ENCODE results near the gene MSH5. TPM values are rescaled to one million over a fixed set of nuclear protein-coding genes. Genes with fewer than 3 reads are reported as not detected.

The MSH5 gene
- polyA plus RNA-seq, 2 of the 4 experiments (the other 2 are of a cell fraction), result 17.4 to 36.5 TPM

GRCh38 chr6:31710523-31711219 lies 29.1 kb upstream of the MSH5 start:
- POLR2A ChIA-PET, result no interaction called here
- Histone ChIP-seq H3K9me3 (no peaks in the 10 kb centered on the region), H3K4me3 (no peak overlapping the region), H3K27ac (no peak overlapping the region), H3K4me1 (0 out of 3 replicates have a peak, but pooled peaks cover 3% of the 10 kb centered on the region), H3K4me2 (no peak overlapping the region)
- no peak for TF ChIP-seq HOXB5 (CRISPR knock-in tag; IDR thresholded peaks at IDR 0.05)
- TF ChIP-seq CEBPB (IDR thresholded peaks at IDR 0.05), result no peak
- TF ChIP-seq, protein P1, sequence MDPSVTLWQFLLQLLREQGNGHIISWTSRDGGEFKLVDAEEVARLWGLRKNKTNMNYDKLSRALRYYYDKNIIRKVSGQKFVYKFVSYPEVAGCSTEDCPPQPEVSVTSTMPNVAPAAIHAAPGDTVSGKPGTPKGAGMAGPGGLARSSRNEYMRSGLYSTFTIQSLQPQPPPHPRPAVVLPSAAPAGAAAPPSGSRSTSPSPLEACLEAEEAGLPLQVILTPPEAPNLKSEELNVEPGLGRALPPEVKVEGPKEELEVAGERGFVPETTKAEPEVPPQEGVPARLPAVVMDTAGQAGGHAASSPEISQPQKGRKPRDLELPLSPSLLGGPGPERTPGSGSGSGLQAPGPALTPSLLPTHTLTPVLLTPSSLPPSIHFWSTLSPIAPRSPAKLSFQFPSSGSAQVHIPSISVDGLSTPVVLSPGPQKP (IDR thresholded peaks at IDR 0.05; ENCODE audit: low read depth, low read length), result no peak
- TF ChIP-seq NFE2L2 (conservative IDR thresholded peaks at IDR 0.05; ENCODE audit: low read length), result no peak
- no peak for TF ChIP-seq BHLHE40 (IDR thresholded peaks at IDR 0.05; ENCODE audit: low read depth, low read length)
- no peak for TF ChIP-seq E2F6 (IDR thresholded peaks at IDR 0.05; ENCODE audit: borderline replicate concordance, low read depth)
- no peak for TF ChIP-seq NPAS2 (CRISPR knock-in tag; IDR thresholded peaks at IDR 0.05; ENCODE audit: borderline replicate concordance)
- no peak for TF ChIP-seq NR3C1 (IDR thresholded peaks at IDR 0.05)
- no peak for TF ChIP-seq MAFK (IDR thresholded peaks at IDR 0.05; ENCODE audit: partially characterized antibody)
- no peak for TF ChIP-seq RFX5 (IDR thresholded peaks at IDR 0.05)
- no peak for TF ChIP-seq MAZ (IDR thresholded peaks at IDR 0.05; ENCODE audit: borderline replicate concordance, low read depth, low read length)
- no peak for TF ChIP-seq FOSL2 (IDR thresholded peaks at IDR 0.05)
- no peak for TF ChIP-seq FOSL2 (CRISPR knock-in tag; IDR thresholded peaks at IDR 0.05)
- no peak for TF ChIP-seq CHD2 (IDR thresholded peaks at IDR 0.05; ENCODE audit: low read length, partially characterized antibody)
- TF ChIP-seq KDM5A (IDR thresholded peaks at IDR 0.05), result no peak
- TF ChIP-seq FOXS1 (CRISPR knock-in tag; IDR thresholded peaks at IDR 0.05), result no peak
- no peak for TF ChIP-seq POLR2AphosphoS2 (conservative IDR thresholded peaks at IDR 0.05; ENCODE audit: low read length)
- no peak for TF ChIP-seq PHF8 (IDR thresholded peaks at IDR 0.05; ENCODE audit: borderline replicate concordance, low read depth)
- no peak for TF ChIP-seq EP300 (IDR thresholded peaks at IDR 0.05)
- no peak for TF ChIP-seq USF2 (IDR thresholded peaks at IDR 0.05)
- no peak for FAIRE-seq
- no peak for ATAC-seq
- DNase-seq (ENCODE audit: low read depth in 1 of 2, low spot score in 1 of 2), result no peak
- CTCF ChIA-PET, result interaction anchor here (1.0 to 1.3 kb wide), 2 partner anchors 18 to 59 kb away, joined by 3 to 4 read pairs; partner anchors contain the start of gene DDAH2
- 80% methylated on average over 3 of the region's 5 CpGs for WGBS (ENCODE audit: missing lambda C conversion rate)

DNA sequence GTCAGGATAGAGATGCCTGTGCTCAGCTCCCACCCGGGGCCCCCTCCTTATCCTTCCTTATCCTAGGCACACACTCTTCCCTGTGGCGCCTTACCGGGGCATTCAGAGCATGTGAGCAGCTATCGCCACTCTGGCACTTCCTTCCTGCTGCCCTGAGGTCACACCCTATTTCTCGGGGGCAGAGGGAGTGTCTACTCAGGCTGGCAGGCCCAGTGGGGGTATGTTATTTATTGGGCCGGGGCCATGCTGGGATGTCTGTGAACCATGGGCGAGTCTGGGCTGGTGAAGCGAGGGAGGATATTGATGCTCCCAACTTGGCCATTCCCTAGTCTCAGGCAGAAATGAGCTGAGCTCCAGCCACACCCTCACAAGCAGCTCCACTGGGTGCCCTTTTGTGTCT lies 28.6 kb upstream of the MSH5 start:
- WGBS (ENCODE audit: missing lambda C conversion rate), result 45% methylated on average over 4 of the region's 8 CpGs
- Histone ChIP-seq H3K4me2 (no peak overlapping the region), H3K9me3 (no peaks in the 10 kb centered on the region), H3K4me1 (0 out of 3 replicates have a peak, but pooled peaks cover 3% of the 10 kb centered on the region), H3K4me3 (no peak overlapping the region), H3K27ac (no peak overlapping the region)
- FAIRE-seq (no peak), ATAC-seq (no peak), DNase-seq (ENCODE audit: low read depth in 1 of 2, low spot score in 1 of 2) (no peak)
- POLR2A ChIA-PET, result no interaction called here
- TF ChIP-seq EP300 (IDR thresholded peaks at IDR 0.05), result no peak
- TF ChIP-seq KDM5A (IDR thresholded peaks at IDR 0.05), result no peak
- CTCF ChIA-PET, result interaction anchor here (1.0 to 1.5 kb wide), 4 partner anchors 18 to 119 kb away, joined by 3 to 5 read pairs (median 4); partner anchors contain the start of gene DDAH2

GRCh38 chr6:31712296-31712695 lies 27.5 kb upstream of the MSH5 start:
- Histone ChIP-seq H3K4me2 (no peak overlapping the region), H3K9me3 (no peaks in the 10 kb centered on the region), H3K27ac (no peak overlapping the region), H3K4me1 (0 out of 3 replicates have a peak, but pooled peaks cover 3% of the 10 kb centered on the region), H3K4me3 (no peak overlapping the region)
- POLR2A ChIA-PET, result interaction anchor here (0.8 kb wide), 1 partner anchor 115 kb away, joined by 4 read pairs; the partner anchor contains the start of gene HSPA1B
- no peak for FAIRE-seq
- peak in 1 of 2 experiments; percentile 35 for DNase-seq (ENCODE audit: low read depth in 1 of 2, low spot score in 1 of 2)
- CTCF ChIA-PET, result interaction anchor here (0.6 to 1.5 kb wide), 16 partner anchors 10 to 206 kb away, joined by 3 to 7 read pairs (median 4); partner anchors contain the start of genes DDAH2, LY6G5C and LY6G6C
- TF ChIP-seq, protein P2, sequence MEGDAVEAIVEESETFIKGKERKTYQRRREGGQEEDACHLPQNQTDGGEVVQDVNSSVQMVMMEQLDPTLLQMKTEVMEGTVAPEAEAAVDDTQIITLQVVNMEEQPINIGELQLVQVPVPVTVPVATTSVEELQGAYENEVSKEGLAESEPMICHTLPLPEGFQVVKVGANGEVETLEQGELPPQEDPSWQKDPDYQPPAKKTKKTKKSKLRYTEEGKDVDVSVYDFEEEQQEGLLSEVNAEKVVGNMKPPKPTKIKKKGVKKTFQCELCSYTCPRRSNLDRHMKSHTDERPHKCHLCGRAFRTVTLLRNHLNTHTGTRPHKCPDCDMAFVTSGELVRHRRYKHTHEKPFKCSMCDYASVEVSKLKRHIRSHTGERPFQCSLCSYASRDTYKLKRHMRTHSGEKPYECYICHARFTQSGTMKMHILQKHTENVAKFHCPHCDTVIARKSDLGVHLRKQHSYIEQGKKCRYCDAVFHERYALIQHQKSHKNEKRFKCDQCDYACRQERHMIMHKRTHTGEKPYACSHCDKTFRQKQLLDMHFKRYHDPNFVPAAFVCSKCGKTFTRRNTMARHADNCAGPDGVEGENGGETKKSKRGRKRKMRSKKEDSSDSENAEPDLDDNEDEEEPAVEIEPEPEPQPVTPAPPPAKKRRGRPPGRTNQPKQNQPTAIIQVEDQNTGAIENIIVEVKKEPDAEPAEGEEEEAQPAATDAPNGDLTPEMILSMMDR (IDR thresholded peaks at IDR 0.05), result peak; percentile 21; the same call in 2 of the 3 replicates
- no peak for TF ChIP-seq EHF (CRISPR knock-in tag; IDR thresholded peaks at IDR 0.05)
- no peak for TF ChIP-seq ZSCAN20 (CRISPR knock-in tag; IDR thresholded peaks at IDR 0.05)
- no peak for TF ChIP-seq RFX5 (IDR thresholded peaks at IDR 0.05)
- TF ChIP-seq RAD21 (conservative IDR thresholded peaks at IDR 0.05 in 1 of 2, IDR thresholded peaks at IDR 0.05 in 1 of 2), result peak; percentile 16 to 41; a peak in 2 of 5 replicates
- TF ChIP-seq CBX2 (IDR thresholded peaks at IDR 0.05; ENCODE audit: borderline replicate concordance, low read depth), result no peak
- TF ChIP-seq HOXA7 (CRISPR knock-in tag; IDR thresholded peaks at IDR 0.05), result no peak
- TF ChIP-seq NFE2L2 (conservative IDR thresholded peaks at IDR 0.05; ENCODE audit: low read length), result no peak
- TF ChIP-seq RCOR1 (IDR thresholded peaks at IDR 0.05; ENCODE audit: low read depth, low read length), result no peak
- peak; percentile 89 to 92 for ATAC-seq
- WGBS (ENCODE audit: missing lambda C conversion rate), result 56% methylated on average over 6 of the region's 8 CpGs

Data from A549 (cell line).